HCT116 (cell line): ENCODE measurements around the gene RAB8B.

Experiments
- CEBPB ChIP-seq: IDR thresholded peaks from 2 replicates; pipeline ENCODE4 v1.6.1; 2012; ENCODE audit warnings: low read depth
- POLR2A ChIP-seq: IDR thresholded peaks from 2 replicates; pipeline ENCODE4 v1.7.0; 2011; ENCODE audit warnings: borderline replicate concordance; ENCODE audit not compliant: insufficient read depth, insufficient read length; ENCODE audit errors: extremely low read depth
- SRF ChIP-seq: IDR thresholded peaks from 2 replicates; pipeline ENCODE4 v1.6.1; 2012; ENCODE audit warnings: low read depth
- TF ChIP-seq, protein P1 (sequence below): IDR thresholded peaks from 2 replicates; pipeline ENCODE4 v1.6.1; 2012
- TF ChIP-seq, protein P2 (sequence below), 3 experiments: fragments of 200-600 bp in 1 of 3; sonication (generic) in 1 of 3; IDR thresholded peaks in 2 of 3; conservative IDR thresholded peaks in 1 of 3; 2 replicates each; pipeline ENCODE4 v1.5.1; 2012 to 2017; ENCODE audit warnings: low read depth in 2 of 3, low read length in 2 of 3, antibody characterized with exemption in 1 of 3, borderline replicate concordance in 1 of 3, control low read depth in 1 of 3, mild to moderate bottlenecking in 1 of 3, mixed read lengths in 1 of 3, mixed run types in 1 of 3, moderate library complexity in 1 of 3; ENCODE audit not compliant: insufficient read depth in 1 of 3

DNA sequence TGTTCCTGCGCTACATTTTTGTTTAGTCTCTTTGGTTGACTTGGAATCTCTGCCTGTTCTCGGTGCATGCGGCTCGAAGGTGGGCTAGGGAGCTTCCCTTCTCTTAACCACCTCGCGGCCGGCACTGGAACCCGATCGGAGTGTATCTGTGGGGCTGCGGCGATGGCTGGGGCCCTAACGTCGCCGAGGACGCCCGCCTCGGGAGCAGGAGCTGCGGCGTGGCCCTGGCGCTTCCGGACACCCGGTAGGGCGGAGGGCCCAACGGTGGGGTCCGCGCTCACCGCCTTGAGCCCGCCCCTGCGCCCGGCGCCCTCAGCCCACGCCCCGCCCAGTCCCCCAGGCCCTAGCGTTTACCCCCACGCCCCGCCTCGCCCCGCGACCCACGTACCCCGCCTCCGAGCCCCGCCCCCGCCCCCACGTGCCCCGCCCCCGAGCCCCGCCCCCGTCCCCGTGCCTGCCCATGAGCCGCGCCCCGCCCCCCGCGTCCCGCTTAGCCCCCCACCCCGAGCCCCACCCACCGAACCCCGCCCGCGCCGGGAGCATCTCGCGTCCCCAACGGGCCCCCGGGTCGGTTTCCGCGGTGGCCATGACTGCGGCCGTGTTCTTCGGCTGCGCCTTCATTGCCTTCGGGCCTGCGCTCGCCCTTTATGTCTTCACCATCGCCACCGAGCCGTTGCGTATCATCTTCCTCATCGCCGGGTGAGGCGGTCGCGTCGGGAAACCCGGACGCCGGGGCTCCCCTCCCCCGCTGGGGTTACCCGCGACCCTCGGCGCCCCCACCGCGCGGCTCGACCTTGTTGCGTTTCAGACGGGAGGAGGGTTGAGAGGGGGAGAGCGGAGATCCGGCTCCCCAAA is 87.9 kb downstream of the RAB8B start, which contains the start of gene APH1B:
- TF ChIP-seq, protein P1, sequence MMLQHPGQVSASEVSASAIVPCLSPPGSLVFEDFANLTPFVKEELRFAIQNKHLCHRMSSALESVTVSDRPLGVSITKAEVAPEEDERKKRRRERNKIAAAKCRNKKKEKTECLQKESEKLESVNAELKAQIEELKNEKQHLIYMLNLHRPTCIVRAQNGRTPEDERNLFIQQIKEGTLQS: no peak
- TF ChIP-seq CEBPB (no peak), POLR2A (peak; percentile 35), SRF (no peak)
- TF ChIP-seq, protein P2, sequence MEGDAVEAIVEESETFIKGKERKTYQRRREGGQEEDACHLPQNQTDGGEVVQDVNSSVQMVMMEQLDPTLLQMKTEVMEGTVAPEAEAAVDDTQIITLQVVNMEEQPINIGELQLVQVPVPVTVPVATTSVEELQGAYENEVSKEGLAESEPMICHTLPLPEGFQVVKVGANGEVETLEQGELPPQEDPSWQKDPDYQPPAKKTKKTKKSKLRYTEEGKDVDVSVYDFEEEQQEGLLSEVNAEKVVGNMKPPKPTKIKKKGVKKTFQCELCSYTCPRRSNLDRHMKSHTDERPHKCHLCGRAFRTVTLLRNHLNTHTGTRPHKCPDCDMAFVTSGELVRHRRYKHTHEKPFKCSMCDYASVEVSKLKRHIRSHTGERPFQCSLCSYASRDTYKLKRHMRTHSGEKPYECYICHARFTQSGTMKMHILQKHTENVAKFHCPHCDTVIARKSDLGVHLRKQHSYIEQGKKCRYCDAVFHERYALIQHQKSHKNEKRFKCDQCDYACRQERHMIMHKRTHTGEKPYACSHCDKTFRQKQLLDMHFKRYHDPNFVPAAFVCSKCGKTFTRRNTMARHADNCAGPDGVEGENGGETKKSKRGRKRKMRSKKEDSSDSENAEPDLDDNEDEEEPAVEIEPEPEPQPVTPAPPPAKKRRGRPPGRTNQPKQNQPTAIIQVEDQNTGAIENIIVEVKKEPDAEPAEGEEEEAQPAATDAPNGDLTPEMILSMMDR (IDR thresholded peaks at IDR 0.05 in 2 of 3, conservative IDR thresholded peaks at IDR 0.05 in 1 of 3; ENCODE audit: borderline replicate concordance in 1 of 3, insufficient read depth in 1 of 3, low read depth in 2 of 3, low read length in 2 of 3): no peak
